Ovary (tissue), 9 donors: Measurements from ENCODE around the gene PPP2R2B. TPM values are rescaled to one million over a fixed set of nuclear protein-coding genes. Genes with fewer than 3 reads are reported as not detected.

Experiments
- DNase-seq, 5 donors: peaks; one replicate each; pipeline ENCODE4 v3.0.0-alpha.2; 2019 to 2020
- H3K27ac ChIP-seq, 2 donors: fragments of 200-600 bp; one replicate each; pipeline versions ENCODE4 v1.5.1 to v1.8.0; 2019 to 2022
- H3K27me3 ChIP-seq: fragments of 200-600 bp; one replicate; pipeline ENCODE4 v1.8.0; 2022
- H3K36me3 ChIP-seq: fragments of 200-600 bp; sonication (generic); one replicate; pipeline ENCODE4 v1.5.1; 2019
- H3K4me1 ChIP-seq: one replicate; pipeline ENCODE4 v1.8.1; 2013; ENCODE audit warnings: mild to moderate bottlenecking, moderate library complexity; ENCODE audit not compliant: insufficient read depth
- H3K4me3 ChIP-seq: fragments of 200-600 bp; sonication (generic); one replicate; pipeline ENCODE4 v1.5.1; 2017
- H3K9me3 ChIP-seq, 2 donors: fragments of 200-600 bp in 1 of 2; sonication (generic) in 1 of 2; one replicate each; pipeline versions ENCODE4 v1.5.1 to v1.8.1; 2013 to 2019; ENCODE audit warnings: mild to moderate bottlenecking in 1 of 2, moderate library complexity in 1 of 2
- CTCF ChIP-seq, 3 donors: fragments of 450-650 bp in 2 of 3; fragments of 200-600 bp in 1 of 3; IDR thresholded peaks; one replicate each; pipeline versions ENCODE4 v1.5.1 to v1.8.0; 2016 to 2022; ENCODE audit warnings: antibody characterized with exemption in 3 of 3, mild to moderate bottlenecking in 1 of 3
- EP300 ChIP-seq: sonication (generic); formaldehyde crosslinking; IDR thresholded peaks from one replicate; pipeline ENCODE4 v1.6.1; 2017; ENCODE audit warnings: antibody characterized with exemption
- POLR2A ChIP-seq: fragments of 450-650 bp; IDR thresholded peaks from one replicate; pipeline ENCODE4 v1.6.1; 2017; ENCODE audit warnings: antibody characterized with exemption, mild to moderate bottlenecking, moderate library complexity
- WGBS, 3 donors: extraction: QIAGEN DNeasy Blood & Tissue Kit in 1 of 3; methylation state at CpG; one replicate each; pipeline versions ENCODE4 v1.1.5 to v1.1.7; 2013 to 2017; 5-methylcytosine and 5-hydroxymethylcytosine counted together
- intact Hi-C, 4 donors: fragments of 100-400 bp; cut with DNase I; formaldehyde crosslinking; loops; one replicate each; pipeline versions ENCODE4 v1.11.0 to v1.15.1; 2022 to 2023
- polyA plus RNA-seq, 2 donors: library from polyadenylated mRNA; stranded (reverse); fragments of 200-250 nt in 1 of 2; fragments of 350-450 nt in 1 of 2; fragmentation: Illumina TruSeq in 1 of 2; extraction: RNeasy Lipid Tissue Mini Kit (QIAGEN cat#74804) in 1 of 2; gene quantifications; one replicate each; pipeline ENCODE4 v1.2.3, GENCODE V29; 2013 to 2014
- total RNA-seq, 7 donors: library from RNA; depleted of rRNA in 2 of 7; stranded (reverse); fragments of >200 nt in 2 of 7; fragmentation: NEBNext Ultra II Directional in 3 of 7; extraction: Animal tissue kit (Norgen Biotek cat#: 25700) in 3 of 7; gene quantifications; one replicate each; pipeline versions ENCODE4 v1.1.0 to v1.2.4, GENCODE V29; 2016 to 2023
- donor health status: DM: no; HTN: no; CAD: no; lungs with moderate emphysema.
- donor health status: DM: no; HTN: no; CAD: no.
- donor health status: Bipolar disorder and iron deficiency.
- donor health status: DM: yes; HTN: yes; CAD: no.
- donor health status: DM: no; HTN: no; CAD: no.
- donor health status: DM: yes; HTN: yes; CAD: no.

Gene PPP2R2B
- total and polyA plus RNA-seq, 9 donors: 0.12 to 20.8 (median 1.2) TPM; not detected in 1

GRCh38 chr5:146672866-146673265 lies 205.7 kb downstream of the PPP2R2B start:
- WGBS, 3 donors: 29 to 56% (median 31%) methylated on average over 1 of the region's 1 CpG
- intact Hi-C loops: no loop called here
- H3K36me3 ChIP-seq: no peaks in the 10 kb centered on the region
- DNase-seq: no peak
- no peaks in the 10 kb centered on the region for H3K27me3 ChIP-seq
- no peaks in the 10 kb centered on the region for H3K9me3 ChIP-seq
- no peaks in the 10 kb centered on the region for H3K4me1 ChIP-seq
- H3K27ac ChIP-seq: no peak overlapping the region
- TF ChIP-seq EP300: no peak
- TF ChIP-seq CTCF (IDR thresholded peaks at IDR 0.05): no peak
- TF ChIP-seq POLR2A: no peak
- no peak overlapping the region for H3K4me3 ChIP-seq

GRCh38 chr5:146671561-146672295 lies 206.8 kb downstream of the PPP2R2B start:
- intact Hi-C loops: no loop called here
- Histone ChIP-seq H3K36me3 (no peaks in the 10 kb centered on the region), H3K4me1 (no peaks in the 10 kb centered on the region), H3K9me3 (no peaks in the 10 kb centered on the region), H3K27me3 (no peaks in the 10 kb centered on the region), H3K27ac (no peak overlapping the region), H3K4me3 (no peak overlapping the region)
- no peak for DNase-seq
- TF ChIP-seq CTCF (IDR thresholded peaks at IDR 0.05) (no peak), POLR2A (no peak), EP300 (no peak)
- 64 to 72% (median 67%) methylated on average over 7 of the region's 7 CpGs for WGBS, 3 donors

GRCh38 chr5:146669656-146670055 lies 208.9 kb downstream of the PPP2R2B start:
- intact Hi-C loops: no loop called here

GRCh38 chr5:146667633-146668272 lies 210.8 kb downstream of the PPP2R2B start:
- TF ChIP-seq CTCF (IDR thresholded peaks at IDR 0.05) (no peak), EP300 (no peak), POLR2A (no peak)
- Histone ChIP-seq H3K9me3 (no peaks in the 10 kb centered on the region), H3K27ac (no peak overlapping the region), H3K4me1 (no peaks in the 10 kb centered on the region), H3K36me3 (no peaks in the 10 kb centered on the region), H3K27me3 (no peaks in the 10 kb centered on the region), H3K4me3 (no peak overlapping the region)
- no peak for DNase-seq
- 29 to 37% (median 34%) methylated on average over 4 of the region's 4 CpGs for WGBS, 3 donors
- intact Hi-C loops: no loop called here

More at GRCh38 chr5:146669656-146670055, 208.9 kb downstream of the PPP2R2B start:
- TF ChIP-seq POLR2A (no peak), EP300 (no peak), CTCF (IDR thresholded peaks at IDR 0.05) (no peak)
- Histone ChIP-seq H3K4me1 (no peaks in the 10 kb centered on the region), H3K27me3 (no peaks in the 10 kb centered on the region), H3K9me3 (no peaks in the 10 kb centered on the region), H3K27ac (no peak overlapping the region), H3K36me3 (no peaks in the 10 kb centered on the region), H3K4me3 (no peak overlapping the region)
- WGBS, 3 donors: 53 to 65% (median 55%) methylated on average over 3 of the region's 3 CpGs
- no peak for DNase-seq
